ENCODE measurements around the gene SFRP5.

The SFRP5 gene

GRCh38 chr10:97733256-97733655, 38.5 kb downstream of the SFRP5 start:
- DNase-seq, result no peak

GRCh38 chr10:97732052-97732359, 39.8 kb downstream of the SFRP5 start:
- DNase-seq, result no peak

- DNase-seq, result peak; percentile 59 to 70
These were observed 40.3 kb downstream of the SFRP5 start for GRCh38 chr10:97731346-97732051.

- no peak for DNase-seq
These were observed 42.8 kb downstream of the SFRP5 start for GRCh38 chr10:97729014-97729413.

- no peak for DNase-seq
These were observed 45.1 kb downstream of the SFRP5 start for GRCh38 chr10:97726636-97727178.

GRCh38 chr10:97724341-97724941, 47.4 kb downstream of the SFRP5 start:
- DNase-seq, result peak in 1 of 2 donors; percentile 20

GRCh38 chr10:97723001-97723400, 48.8 kb downstream of the SFRP5 start:
- no peak for DNase-seq

GRCh38 chr10:97721871-97722780, 49.7 kb downstream of the SFRP5 start:
- no peak for DNase-seq

- no peak for DNase-seq
These were observed 52.2 kb downstream of the SFRP5 start for GRCh38 chr10:97719602-97720001.

GRCh38 chr10:97718659-97719142, 53.1 kb downstream of the SFRP5 start:
- DNase-seq, result no peak

- DNase-seq, result no peak
These were observed 53.6 kb downstream of the SFRP5 start for GRCh38 chr10:97718178-97718577.

GRCh38 chr10:97717627-97718026, 54.2 kb downstream of the SFRP5 start:
- DNase-seq, result no peak
